K562 (cell line): Measurements from ENCODE around the gene ZNF335. TPM values are rescaled to one million over a fixed set of nuclear protein-coding genes. Genes with fewer than 3 reads are reported as not detected.
A peak's percentile ranks its signal among the peaks of the same experiment; 100 is the strongest.

Experiments used
- CTBP1 ChIP-seq: fragments of 450-650 bp; IDR thresholded peaks from 2 replicates; pipeline ENCODE4 v1.6.1; 2016; ENCODE audit warnings: borderline replicate concordance
- E2F3 ChIP-seq: fragments of 250-450 bp; sonication (Bioruptor Pico); IDR thresholded peaks from 2 replicates; pipeline ENCODE4 v1.4.0; 2020; ENCODE audit warnings: mild to moderate bottlenecking
- HDGF ChIP-seq: fragments of 450-650 bp; IDR thresholded peaks from 2 replicates; pipeline ENCODE4 v1.6.1; 2016
- HEY1 ChIP-seq: fragments of 250-450 bp; sonication (Bioruptor Pico); IDR thresholded peaks from 2 replicates; pipeline ENCODE4 v1.5.0; 2020; ENCODE audit warnings: mild to moderate bottlenecking, moderate library complexity, borderline replicate concordance
- KDM2B ChIP-seq: fragments of 250-450 bp; sonication (Bioruptor Pico); IDR thresholded peaks from 2 replicates; pipeline ENCODE4 v1.8.0; 2021; ENCODE audit warnings: mild to moderate bottlenecking, moderate library complexity
- LARP7 ChIP-seq: fragments of 450-650 bp; IDR thresholded peaks from 2 replicates; pipeline ENCODE4 v1.6.1; 2016
- MAFF ChIP-seq: IDR thresholded peaks from 2 replicates; pipeline ENCODE4 v1.6.1; 2012; ENCODE audit warnings: low read length, improper control_type of control experiment
- MCM7 ChIP-seq, 2 experiments: fragments of 450-650 bp; IDR thresholded peaks; 2 replicates each; pipeline ENCODE4 v1.6.1; 2016 to 2018
- MYC ChIP-seq, 2 experiments: fragments of 250-450 bp in 1 of 2; sonication (Bioruptor Pico) in 1 of 2; IDR thresholded peaks; 2 replicates each; pipeline versions ENCODE4 v1.5.1 to v1.6.1; 2012 to 2021; ENCODE audit warnings: low read depth in 2 of 2, borderline replicate concordance in 1 of 2, improper control_type of control experiment in 1 of 2, low read length in 1 of 2, mild to moderate bottlenecking in 1 of 2, moderate library complexity in 1 of 2
- PHTF2 ChIP-seq: fragments of 250-450 bp; sonication (Bioruptor Pico); IDR thresholded peaks from 2 replicates; pipeline ENCODE4 v1.5.0; 2021; ENCODE audit warnings: mild to moderate bottlenecking
- PML ChIP-seq: IDR thresholded peaks from 2 replicates; pipeline ENCODE4 v1.6.1; 2012; ENCODE audit warnings: low read length, inconsistent platforms
- PPARD ChIP-seq: fragments of 250-450 bp; sonication (Bioruptor Pico); IDR thresholded peaks from 2 replicates; pipeline ENCODE4 v1.8.0; 2022; ENCODE audit warnings: inconsistent platforms, mild to moderate bottlenecking, moderate library complexity
- RBM14 ChIP-seq: fragments of 200-400 bp; formaldehyde crosslinking; IDR thresholded peaks from 2 replicates; pipeline ENCODE4 v1.6.1; 2018; ENCODE audit warnings: low read depth, mild to moderate bottlenecking, low read length, moderate library complexity, borderline replicate concordance; ENCODE audit not compliant: insufficient read depth
- RHOXF2B ChIP-seq: fragments of 250-450 bp; sonication (Bioruptor Pico); conservative IDR thresholded peaks from 2 replicates; pipeline ENCODE4 v1.5.1; 2021
- SIX5 ChIP-seq, 2 experiments: IDR thresholded peaks; 2 replicates each; pipeline ENCODE4 v1.6.1; 2011; ENCODE audit warnings: low read length in 2 of 2, borderline replicate concordance in 1 of 2, low read depth in 1 of 2, mild to moderate bottlenecking in 1 of 2, moderate library complexity in 1 of 2; ENCODE audit not compliant: insufficient read depth in 1 of 2
- SMAD2 ChIP-seq: fragments of 150-350 bp; IDR thresholded peaks from 2 replicates; pipeline ENCODE4 v1.6.1; 2014; ENCODE audit warnings: low read depth, mild to moderate bottlenecking, low read length
- SREBF1 ChIP-seq: fragments of 150-350 bp; IDR thresholded peaks from 2 replicates; pipeline ENCODE4 v1.6.1; 2014; ENCODE audit warnings: antibody characterized with exemption, low read depth, low read length, borderline replicate concordance
- SRF ChIP-seq, 2 experiments: fragments of 250-450, 450-650 bp in 1 of 2; sonication (Bioruptor Pico) in 1 of 2; sonication (generic) in 1 of 2; formaldehyde crosslinking; IDR thresholded peaks; 2 replicates each; pipeline versions ENCODE4 v1.5.0 to v1.5.1; 2020 to 2022; ENCODE audit warnings: mild to moderate bottlenecking in 1 of 2, missing genetic modification reagents in 1 of 2
- SRSF7 ChIP-seq: fragments of 200-400 bp; formaldehyde crosslinking; optimal IDR thresholded peaks from 2 replicates; pipeline ENCODE3; 2017; ENCODE audit warnings: mild to moderate bottlenecking, low read depth, low read length
- TRIM24 ChIP-seq, 2 experiments: fragments of 450-650 bp; IDR thresholded peaks; 2 replicates each; pipeline ENCODE4 v1.6.1; 2016
- YBX1 ChIP-seq: fragments of 450-650 bp; IDR thresholded peaks from 2 replicates; pipeline ENCODE4 v1.7.1; 2016; ENCODE audit warnings: mild to moderate bottlenecking
- polyA plus RNA-seq, 8 experiments: library from polyadenylated mRNA; depleted of rRNA in 4 of 8; stranded (reverse) in 5 of 8; unstranded in 3 of 8; fragments of >200 nt; fragmentation: Nextera tagmentation in 2 of 8; fragmentation: Illumina TruSeq in 1 of 8; extraction: Ambion mirVana in 2 of 8; extraction: Trizol in 1 of 8; gene quantifications; 2 replicates each; pipeline versions ENCODE4 v1.2.1 to v1.2.3, GENCODE V29; 2011 to 2014; ENCODE audit warnings: inconsistent platforms in 1 of 8, missing spikeins in 1 of 8
- total RNA-seq, 7 experiments: library from RNA; depleted of rRNA in 6 of 7; stranded (reverse); fragments of >200 nt in 6 of 7; fragmentation: Illumina TruSeq in 2 of 7; extraction: Trizol in 2 of 7; gene quantifications; 2 replicates each; pipeline versions ENCODE4 v1.2.1 to v1.2.3, GENCODE V29; 2011 to 2021; ENCODE audit warnings: low replicate concordance in 1 of 7
- TF ChIP-seq, protein P1 (sequence below), 2 experiments: fragments of 250-450 bp in 1 of 2; fragments of 450-650 bp in 1 of 2; sonication (Bioruptor Pico) in 1 of 2; IDR thresholded peaks; 2 replicates each; pipeline versions ENCODE4 v1.6.1 to v1.8.0; 2016 to 2021; ENCODE audit warnings: mild to moderate bottlenecking in 2 of 2, moderate library complexity in 2 of 2, missing compliant biosample characterization in 1 of 2, missing genetic modification characterization in 1 of 2
- TF ChIP-seq, protein P2 (sequence below): fragments of 450-650 bp; IDR thresholded peaks from 2 replicates; pipeline ENCODE4 v1.6.1; 2017; ENCODE audit warnings: mild to moderate bottlenecking, moderate library complexity
- TF ChIP-seq, protein P3 (sequence below): IDR thresholded peaks from 2 replicates; pipeline ENCODE4 v1.6.1; 2014; ENCODE audit warnings: antibody characterized with exemption
- TF ChIP-seq, protein P4 (sequence below): fragments of 450-650 bp; IDR thresholded peaks from 2 replicates; pipeline ENCODE4 v1.6.1; 2016; ENCODE audit warnings: low read depth, mild to moderate bottlenecking, moderate library complexity

ZNF335 gene
- total and polyA plus RNA-seq, 9 of the 15 experiments (the other 6 are each of a cell fraction or from before 2014, with no cell fraction given) = 0.39 to 16.0 (median 7.6) TPM

DNA sequence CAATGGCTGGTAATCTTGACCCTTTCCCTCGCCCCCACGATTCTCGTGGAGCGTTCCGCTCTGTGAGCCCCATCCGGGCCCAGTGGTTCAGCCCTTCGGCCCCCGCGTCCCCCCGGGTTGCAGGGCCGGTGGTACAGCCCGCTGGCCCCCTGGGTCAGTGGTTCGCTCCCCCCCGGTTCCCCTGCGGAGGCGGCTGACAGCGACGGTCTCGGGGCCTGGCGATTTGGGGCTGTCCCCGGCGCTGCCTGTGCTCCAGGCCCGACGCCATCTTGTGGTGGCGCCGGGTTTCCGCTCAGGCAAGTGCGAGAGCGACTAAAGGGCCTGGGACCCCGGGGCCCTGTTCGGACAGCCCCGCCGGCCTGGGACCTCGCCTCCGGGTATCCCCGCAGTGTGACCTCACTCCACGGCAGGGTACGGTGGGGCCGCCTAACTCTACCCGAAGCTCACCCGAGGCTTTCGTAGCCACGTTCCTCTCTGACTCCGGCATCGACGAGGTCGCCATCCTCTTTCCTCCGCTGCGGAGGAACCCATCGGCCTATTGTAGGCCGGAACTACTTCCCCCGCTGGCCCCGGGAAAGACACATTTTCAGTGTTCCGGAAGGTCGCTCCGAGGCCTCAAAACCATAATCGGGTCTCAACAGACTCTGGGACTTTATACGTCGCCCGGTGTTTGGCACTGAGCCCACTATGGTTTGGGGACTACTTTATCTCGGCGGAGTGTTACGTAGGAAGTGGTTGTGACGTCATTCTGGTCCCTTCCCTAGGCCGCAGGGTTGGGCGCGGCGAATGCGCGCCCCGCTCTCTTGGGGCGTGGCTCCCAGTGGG, at the start of gene ZNF335 (continued):
- TF ChIP-seq, protein P1, sequence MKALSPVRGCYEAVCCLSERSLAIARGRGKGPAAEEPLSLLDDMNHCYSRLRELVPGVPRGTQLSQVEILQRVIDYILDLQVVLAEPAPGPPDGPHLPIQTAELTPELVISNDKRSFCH (CRISPR knock-in tag; IDR thresholded peaks at IDR 0.05) = no peak
- TF ChIP-seq, protein P1 (tag; IDR thresholded peaks at IDR 0.05) = peak; percentile 89
- TF ChIP-seq, protein P2, sequence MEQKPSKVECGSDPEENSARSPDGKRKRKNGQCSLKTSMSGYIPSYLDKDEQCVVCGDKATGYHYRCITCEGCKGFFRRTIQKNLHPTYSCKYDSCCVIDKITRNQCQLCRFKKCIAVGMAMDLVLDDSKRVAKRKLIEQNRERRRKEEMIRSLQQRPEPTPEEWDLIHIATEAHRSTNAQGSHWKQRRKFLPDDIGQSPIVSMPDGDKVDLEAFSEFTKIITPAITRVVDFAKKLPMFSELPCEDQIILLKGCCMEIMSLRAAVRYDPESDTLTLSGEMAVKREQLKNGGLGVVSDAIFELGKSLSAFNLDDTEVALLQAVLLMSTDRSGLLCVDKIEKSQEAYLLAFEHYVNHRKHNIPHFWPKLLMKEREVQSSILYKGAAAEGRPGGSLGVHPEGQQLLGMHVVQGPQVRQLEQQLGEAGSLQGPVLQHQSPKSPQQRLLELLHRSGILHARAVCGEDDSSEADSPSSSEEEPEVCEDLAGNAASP = no peak
- TF ChIP-seq SRF (CRISPR knock-in tag; IDR thresholded peaks at IDR 0.05) (0 out of 4 replicates have a peak, but pooled peaks of 1 of the 2 experiments have one; percentile 46), PPARD (CRISPR knock-in tag) (no peak), SREBF1 (peak; percentile 94), KDM2B (CRISPR knock-in tag) (0 out of 2 replicates have a peak, but pooled peaks have one; percentile 46), PML (peak; percentile 82), MYC (IDR thresholded peaks at IDR 0.05; ENCODE audit: low read depth, low read length) (peak; percentile 65), MYC (CRISPR knock-in tag; IDR thresholded peaks at IDR 0.05; ENCODE audit: borderline replicate concordance, low read depth) (peak; percentile 97), SMAD2 (no peak), E2F3 (CRISPR knock-in tag) (no peak), LARP7 (no peak; the same call in 1 of the 2 replicates), HEY1 (CRISPR knock-in tag) (no peak), RHOXF2B (CRISPR knock-in tag) (no peak), HDGF (no peak), SIX5 (IDR thresholded peaks at IDR 0.05; ENCODE audit: borderline replicate concordance in 1 of 2, insufficient read depth in 1 of 2, low read depth in 1 of 2, low read length in 2 of 2) (peak; percentile 32 to 70; a peak in 3 of 4 replicates), MAFF (peak; percentile 45; the same call in 1 of the 2 replicates), RBM14 (no peak), TRIM24 (IDR thresholded peaks at IDR 0.05) (peak; percentile 67 to 70), SRSF7 (no peak), MCM7 (IDR thresholded peaks at IDR 0.05) (no peak), CTBP1 (peak; percentile 87), PHTF2 (no peak), YBX1 (no peak)
- TF ChIP-seq, protein P3, sequence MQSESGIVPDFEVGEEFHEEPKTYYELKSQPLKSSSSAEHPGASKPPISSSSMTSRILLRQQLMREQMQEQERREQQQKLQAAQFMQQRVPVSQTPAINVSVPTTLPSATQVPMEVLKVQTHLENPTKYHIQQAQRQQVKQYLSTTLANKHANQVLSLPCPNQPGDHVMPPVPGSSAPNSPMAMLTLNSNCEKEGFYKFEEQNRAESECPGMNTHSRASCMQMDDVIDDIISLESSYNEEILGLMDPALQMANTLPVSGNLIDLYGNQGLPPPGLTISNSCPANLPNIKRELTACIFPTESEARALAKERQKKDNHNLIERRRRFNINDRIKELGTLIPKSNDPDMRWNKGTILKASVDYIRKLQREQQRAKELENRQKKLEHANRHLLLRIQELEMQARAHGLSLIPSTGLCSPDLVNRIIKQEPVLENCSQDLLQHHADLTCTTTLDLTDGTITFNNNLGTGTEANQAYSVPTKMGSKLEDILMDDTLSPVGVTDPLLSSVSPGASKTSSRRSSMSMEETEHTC = no peak
- TF ChIP-seq, protein P4, sequence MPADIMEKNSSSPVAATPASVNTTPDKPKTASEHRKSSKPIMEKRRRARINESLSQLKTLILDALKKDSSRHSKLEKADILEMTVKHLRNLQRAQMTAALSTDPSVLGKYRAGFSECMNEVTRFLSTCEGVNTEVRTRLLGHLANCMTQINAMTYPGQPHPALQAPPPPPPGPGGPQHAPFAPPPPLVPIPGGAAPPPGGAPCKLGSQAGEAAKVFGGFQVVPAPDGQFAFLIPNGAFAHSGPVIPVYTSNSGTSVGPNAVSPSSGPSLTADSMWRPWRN = peak; percentile 73
